Measurements from ENCODE around the gene IFNL1.
"Not testable (repeated sequence)": the region's sequence is repeated elsewhere in the genome, so short reads cannot be mapped to it uniquely, and the experiment has no call there.

Gene IFNL1

DNA sequence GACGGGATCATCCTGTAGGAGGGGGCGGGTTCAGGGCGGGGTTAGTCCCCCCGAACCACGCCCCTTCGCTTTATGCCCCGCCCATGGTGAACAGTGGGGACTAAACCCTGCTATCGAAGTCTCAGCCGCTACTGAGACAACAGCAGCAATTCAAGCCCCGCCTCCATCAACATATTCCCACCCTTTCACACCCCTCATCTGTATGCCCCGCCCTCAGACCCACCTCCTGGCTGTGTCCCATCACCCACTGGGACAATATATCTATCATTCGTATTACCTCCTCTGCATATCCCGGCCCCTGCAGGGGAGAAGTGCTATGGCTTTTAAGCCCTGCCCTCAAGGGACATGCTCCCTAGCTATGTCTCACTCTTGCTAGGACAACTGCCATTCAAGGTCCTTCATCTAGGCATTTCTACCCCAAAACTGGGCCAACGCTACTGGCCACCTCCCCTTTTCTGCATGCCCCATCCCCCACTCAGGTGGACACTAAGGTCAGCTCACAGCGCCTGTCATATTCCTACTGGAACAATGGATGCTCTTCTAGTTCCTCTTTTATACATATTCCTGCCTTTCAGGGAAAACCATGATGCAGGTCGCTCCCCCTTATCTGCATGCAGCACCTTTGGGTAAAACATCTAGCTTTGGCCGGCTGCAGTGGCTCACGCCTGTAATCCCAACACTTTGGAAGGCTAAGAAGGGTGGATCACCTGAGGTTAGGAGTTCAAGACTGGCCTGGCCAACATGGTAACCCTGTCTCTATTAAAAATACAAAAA, 12.5 kb downstream of the IFNL1 start:
- no peak for DNase-seq (ENCODE audit: low read depth)

DNA sequence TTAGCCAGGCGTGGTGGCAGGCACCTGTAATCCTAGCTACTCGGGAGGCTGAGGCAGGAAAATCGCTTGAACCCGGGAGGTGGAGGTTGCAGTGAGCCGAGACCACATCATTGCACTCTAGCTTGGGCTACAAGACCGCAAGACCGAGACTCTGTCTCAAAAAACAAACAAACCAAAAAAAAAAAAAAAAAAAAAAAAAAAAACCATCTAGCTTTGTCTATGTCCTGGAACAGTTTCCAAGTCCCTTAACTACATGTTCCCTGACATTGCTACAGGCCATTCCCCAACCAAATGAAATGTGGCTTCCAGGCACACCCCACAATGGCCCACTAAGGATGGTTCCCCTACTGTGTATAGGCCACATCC, 13.1 kb downstream of the IFNL1 start:
- not testable (repeated sequence) for DNase-seq (ENCODE audit: low read depth)

DNA sequence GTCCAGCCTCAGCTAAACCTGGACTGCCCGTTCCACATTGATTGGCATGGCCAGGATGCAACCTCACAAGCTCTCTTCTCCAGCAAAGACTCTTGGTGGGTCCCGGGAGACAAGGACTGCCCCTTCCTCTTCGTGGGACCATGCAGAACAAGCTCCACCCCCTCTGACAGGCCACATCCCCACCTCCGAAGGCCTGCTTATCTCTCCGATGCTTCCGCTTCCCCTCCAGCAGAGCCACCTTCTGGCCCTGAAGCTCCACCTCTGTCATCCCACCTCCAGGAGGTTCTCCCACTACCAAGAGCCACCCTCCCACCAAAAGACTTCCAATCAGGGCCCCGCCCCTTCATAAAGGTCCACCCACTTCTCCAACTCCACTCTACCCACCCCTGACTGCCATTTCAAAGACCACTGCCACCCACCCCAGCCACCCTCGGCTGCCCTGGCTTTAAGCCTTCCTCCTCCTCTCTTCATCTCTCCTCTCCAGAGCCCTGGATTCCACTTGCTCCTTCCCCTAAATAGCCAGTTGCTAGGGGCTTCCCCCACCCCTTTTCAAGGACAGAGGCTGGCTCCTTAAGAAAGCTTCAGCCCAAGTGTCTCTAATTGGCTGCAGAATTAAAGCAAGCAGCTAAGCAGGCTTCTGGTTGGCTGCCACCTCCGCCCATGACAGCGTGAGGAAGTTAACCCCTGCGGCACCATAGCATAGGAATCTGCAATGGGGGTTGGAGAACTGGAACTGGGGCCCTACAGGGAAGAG, 14.5 kb downstream of the IFNL1 start:
- no peak for DNase-seq (ENCODE audit: low read depth)

DNA sequence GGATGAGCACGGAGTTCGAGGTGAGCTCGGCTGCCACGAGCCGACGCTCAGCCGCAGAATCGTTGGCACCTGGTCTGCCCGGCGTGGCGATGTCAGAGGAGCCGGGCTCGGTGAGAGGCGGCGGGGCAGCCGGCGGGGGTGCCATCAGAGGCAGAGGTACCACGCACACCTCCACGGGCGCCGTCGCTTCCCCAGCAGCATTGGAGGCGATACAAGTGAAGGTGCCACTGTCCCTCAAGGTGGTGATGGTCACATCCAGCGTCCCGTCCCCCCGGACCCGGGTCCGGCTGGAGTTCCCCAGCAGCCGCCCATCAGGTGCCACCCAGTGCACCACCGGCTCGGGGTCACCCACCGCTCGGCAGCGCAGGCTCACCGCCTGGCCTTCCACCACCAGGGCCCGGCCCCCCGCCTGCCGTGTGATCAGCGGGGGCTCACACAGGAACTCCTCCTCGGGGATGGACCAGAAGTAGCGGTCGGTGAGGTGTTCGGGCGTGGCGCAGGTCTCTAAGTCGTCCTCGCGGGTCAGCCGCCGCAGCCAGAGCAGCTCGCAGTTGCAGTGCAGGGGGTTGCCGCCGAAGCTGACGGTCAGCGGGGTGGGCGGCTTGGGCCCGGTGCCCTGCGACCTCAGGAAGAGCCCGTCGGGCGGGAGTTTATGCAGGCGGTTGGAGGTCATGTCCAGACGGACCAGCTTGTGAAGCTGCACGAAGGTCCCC, 18.0 kb downstream of the IFNL1 start:
- DNase-seq (ENCODE audit: low read depth): no peak

DNA sequence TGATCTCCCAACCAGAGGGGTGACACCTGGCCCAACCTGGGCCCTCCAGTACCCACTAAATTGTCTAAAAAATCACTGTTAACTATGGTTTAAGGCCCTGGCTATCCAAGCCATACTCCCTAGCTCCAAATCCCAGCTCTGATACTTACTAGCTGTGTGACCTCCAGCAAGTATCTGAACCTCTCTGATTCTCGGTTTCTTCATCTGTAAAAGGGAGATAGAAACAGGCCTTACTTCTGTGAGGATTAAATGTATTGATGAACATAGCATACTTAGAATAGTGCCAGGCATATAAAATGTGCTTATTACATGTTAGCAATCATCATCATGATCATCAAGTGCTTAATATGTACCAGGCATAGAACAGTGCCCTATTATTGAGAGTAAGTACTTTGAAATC, 19.7 kb downstream of the IFNL1 start:
- DNase-seq (ENCODE audit: low read depth): no peak

GRCh38 chr19:39316627-39317321, 20.6 kb downstream of the IFNL1 start:
- DNase-seq (ENCODE audit: low read depth): no peak

DNA sequence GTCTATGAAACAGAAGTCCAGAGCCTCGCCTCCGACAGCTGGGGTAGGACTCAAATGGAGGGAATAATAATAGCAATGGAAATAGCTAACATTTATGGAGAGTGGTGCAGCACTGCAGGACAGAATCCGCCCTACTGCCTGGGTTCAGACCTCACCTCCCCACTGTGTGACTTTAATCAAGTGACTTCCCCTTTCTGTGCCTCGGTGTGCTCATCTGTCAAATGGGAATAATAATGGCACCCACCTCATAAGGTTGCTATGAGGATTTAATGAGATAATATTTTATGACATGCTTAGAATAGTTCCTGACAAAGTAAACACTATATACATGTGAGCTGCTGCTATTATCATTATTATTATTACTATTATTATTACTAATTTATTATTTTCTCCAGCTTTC, 21.3 kb downstream of the IFNL1 start:
- no peak for DNase-seq (ENCODE audit: low read depth)

DNA sequence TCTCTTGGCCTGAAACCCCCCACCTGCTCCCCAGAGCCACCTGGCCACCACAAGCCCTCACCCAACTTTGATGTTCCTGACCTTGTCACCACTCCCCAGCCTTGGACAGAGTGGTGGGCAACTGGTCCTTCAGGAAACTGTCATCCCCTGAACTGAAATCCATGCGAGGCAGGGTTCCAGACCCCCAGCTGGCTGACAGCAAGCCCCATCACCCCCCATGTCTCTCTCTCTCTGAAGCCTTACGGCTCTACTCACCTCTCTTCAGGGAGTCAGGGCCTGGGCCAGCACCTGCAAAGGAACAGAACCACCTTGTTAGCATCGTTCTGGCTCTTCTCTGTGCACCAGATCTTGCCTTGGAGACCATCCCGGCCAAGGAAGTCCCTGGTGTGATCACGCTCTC, 21.9 kb downstream of the IFNL1 start:
- DNase-seq (ENCODE audit: low read depth): no peak

- DNase-seq (ENCODE audit: low read depth): no peak
These were observed 22.5 kb downstream of the IFNL1 start for GRCh38 chr19:39318690-39319089.

- no peak for DNase-seq (ENCODE audit: low read depth)
These were observed 23.1 kb downstream of the IFNL1 start for GRCh38 chr19:39319098-39319891.

DNA sequence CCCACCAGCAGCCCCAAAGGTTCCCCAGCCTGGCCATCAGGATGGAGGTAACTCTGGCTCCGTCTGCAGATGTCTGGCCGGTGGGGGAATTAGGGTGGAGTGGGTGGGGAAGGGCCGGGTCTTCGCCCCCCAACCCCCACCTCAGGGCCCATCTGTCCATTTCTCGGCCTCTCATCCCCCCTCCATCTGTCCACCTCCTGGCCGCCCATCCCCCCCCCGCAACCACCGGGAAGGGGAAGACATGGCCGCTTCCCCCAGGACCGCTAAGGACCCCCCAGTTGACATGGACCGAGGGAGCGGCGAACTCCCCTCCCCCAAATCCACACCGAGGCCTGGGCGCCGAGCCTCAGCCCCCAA, 23.7 kb downstream of the IFNL1 start:
- no peak for DNase-seq (ENCODE audit: low read depth)

- no peak for DNase-seq (ENCODE audit: low read depth)
These were observed 25.1 kb downstream of the IFNL1 start for GRCh38 chr19:39321117-39321831.

GRCh38 chr19:39321832-39322176, 25.6 kb downstream of the IFNL1 start:
- DNase-seq (ENCODE audit: low read depth): no peak

- DNase-seq (ENCODE audit: low read depth): no peak
These were observed 28.1 kb downstream of the IFNL1 start for GRCh38 chr19:39324242-39324842.

GRCh38 chr19:39325778-39326665, 29.8 kb downstream of the IFNL1 start:
- DNase-seq (ENCODE audit: low read depth): no peak

DNA sequence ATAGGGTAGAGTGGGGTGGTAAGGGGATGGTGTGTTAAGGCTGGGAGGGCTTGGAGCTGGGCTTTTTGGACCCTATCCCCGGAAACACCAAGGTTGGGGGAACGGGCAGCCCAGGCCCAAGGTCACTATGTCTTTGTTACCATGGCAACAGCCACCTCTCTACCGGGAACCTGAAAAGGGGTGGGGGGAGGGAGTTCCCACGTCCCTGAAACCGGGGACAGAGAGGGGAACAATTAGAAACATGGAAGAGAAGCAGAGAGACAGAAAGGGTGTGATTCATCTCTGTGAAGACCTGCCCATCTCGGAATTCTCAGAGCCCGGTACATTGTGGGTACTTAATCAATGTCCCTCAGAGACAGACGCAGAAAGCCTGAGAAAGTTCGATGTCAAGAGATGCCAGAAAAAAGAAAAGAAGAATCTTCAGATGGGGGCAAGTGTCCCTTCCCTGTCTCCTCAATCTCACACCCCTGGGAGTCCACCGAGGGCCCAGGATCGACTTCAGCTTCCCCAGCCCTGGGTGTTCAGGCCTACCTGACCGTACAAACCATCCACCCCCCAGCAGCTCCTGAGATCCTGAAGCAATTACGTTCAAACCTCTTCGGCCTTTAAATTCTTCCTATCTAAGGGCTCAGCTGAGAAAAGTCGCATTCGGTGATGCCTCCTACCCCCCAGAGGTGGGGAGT, 31.3 kb downstream of the IFNL1 start:
- DNase-seq (ENCODE audit: low read depth): no peak

DNA sequence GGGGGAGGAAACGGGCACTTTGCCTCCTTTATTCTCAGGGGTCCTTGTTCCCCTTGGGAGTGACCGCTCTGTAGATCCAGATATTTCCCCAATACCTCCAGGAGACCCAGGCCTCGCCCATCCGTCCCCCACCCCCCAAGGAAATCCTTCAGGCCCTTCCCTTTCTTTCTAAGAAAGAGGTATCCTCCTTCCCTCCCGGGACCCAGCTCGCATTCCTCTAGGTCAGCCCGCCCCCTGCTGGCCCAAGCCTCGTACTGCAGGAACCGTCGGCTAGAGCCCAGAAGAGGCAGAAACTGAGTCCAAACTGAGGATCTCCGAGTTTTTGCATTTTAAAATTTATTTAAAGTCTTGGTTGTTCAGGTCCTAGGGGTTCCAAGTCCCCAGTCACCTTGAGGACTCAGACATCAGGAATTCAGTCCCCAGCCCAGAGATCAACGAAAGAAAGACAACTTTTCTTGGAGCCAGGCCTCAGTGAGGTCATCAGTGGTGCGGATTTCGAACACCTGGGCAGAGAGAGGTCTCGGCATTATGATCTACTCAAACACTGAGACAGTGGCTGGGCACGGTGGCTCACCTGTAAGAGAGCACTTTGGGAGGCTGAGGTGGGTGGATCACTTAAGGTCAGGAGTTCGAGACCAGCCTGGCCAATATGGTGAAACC, 32.0 kb downstream of the IFNL1 start:
- DNase-seq (ENCODE audit: low read depth): peak; percentile 40

DNA sequence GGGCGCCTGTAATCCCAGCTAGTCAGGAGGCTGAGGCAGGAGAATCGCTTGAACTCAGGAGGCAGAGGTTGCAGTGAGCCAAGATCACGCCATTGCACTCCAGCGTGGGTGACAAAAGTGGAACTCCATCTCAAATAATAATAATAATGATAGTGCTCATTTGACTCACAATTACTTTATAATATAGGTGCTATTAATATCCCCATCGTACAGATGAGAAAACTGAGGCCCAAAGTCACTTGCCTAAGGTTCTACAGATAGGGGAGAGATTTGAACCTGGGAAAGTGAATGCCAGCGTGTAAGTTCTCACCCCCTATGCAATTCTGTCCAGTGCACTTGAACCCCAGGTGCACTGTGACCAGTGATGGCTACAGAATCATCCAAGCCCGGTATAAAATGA, 33.7 kb downstream of the IFNL1 start:
- DNase-seq (ENCODE audit: low read depth): no peak

DNA sequence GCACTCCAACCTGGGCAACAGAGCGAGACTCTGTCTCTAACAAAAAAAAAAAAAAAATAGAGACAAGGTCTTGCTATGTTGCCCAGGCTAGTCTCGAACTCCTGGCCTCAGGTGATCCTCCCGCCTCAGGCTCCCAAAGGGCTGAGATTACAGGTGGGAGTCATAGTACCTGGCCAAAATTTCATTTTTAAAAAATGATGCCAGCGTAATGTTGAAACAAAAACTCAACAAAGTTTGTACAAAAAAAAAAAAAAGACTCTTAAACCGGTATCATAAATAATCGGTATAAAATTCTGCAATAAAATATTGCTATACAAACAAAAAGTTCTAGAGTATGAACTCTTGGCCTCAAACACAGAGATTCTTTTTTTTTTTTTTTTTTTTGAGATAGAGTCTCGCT, 36.1 kb downstream of the IFNL1 start:
- DNase-seq (ENCODE audit: low read depth): no peak
